Measurements from ENCODE around the gene CDR2L. TPM values are rescaled to one million over a fixed set of nuclear protein-coding genes. Genes with fewer than 3 reads are reported as not detected.
"Not testable (repeated sequence)": the region's sequence is repeated elsewhere in the genome, so short reads cannot be mapped to it uniquely, and the experiment has no call there.

Gene CDR2L
- total RNA-seq, 2 experiments from 2014 or later: 0.50 to 0.63 TPM

DNA sequence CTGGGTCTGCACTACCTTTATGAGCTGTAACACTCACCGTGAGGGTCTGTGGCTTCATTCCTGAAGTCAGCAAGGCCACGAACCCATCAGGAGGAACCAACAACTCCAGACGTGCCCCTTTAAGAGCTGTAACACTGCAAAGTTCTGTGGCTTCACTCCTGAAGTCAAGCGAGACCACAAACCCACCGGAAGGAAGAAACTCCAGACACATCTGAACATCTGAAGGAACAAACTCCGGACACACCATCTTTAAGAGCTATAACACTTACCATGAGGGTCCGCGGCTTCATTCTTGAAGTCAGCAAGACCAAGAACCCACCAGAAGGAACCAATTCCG, 37.9 kb downstream of the CDR2L start:
- CTCF ChIA-PET: interaction anchor here (0.6 to 2.8 kb wide), 4 partner anchors 9 to 424 kb away, joined by 3 to 16 read pairs (median 4); partner anchors contain the start of gene MRPL58
- H3K27ac Mint-ChIP-seq, DNase-seq: not testable (repeated sequence)

DNA sequence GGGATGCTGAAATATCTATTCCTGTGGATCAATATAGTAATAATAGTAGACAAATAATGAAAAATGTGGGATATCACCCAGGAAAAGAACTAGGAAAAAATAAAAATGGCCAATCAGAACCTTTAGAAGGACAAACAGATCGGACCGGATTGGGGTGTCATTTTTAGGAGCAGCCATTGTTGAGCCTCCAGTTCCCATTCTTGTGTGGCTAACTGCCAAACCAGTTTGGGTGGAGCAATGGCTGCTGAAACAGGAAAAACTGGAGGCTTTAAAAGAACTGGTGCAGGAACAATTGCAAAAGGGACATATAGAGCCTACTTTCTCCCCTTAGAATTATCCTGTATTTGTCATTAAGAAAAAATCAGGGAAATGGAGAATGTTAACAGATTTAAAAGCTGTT, 39.2 kb downstream of the CDR2L start:
- H3K27ac Mint-ChIP-seq, H3K9me3 Mint-ChIP-seq, H3K27me3 Mint-ChIP-seq, DNase-seq, CTCF ChIA-PET, H3K4me3 Mint-ChIP-seq: not testable (repeated sequence)
- POLR2A ChIA-PET: interaction anchor here (4.0 kb wide), 1 partner anchor 14 kb away, joined by 25 read pairs; the partner anchor contains the start of gene MRPL58
- Mint-ChIP-seq H3K4me1 (peaks cover 16% of the 10 kb centered on the region), H3K36me3 (ENCODE audit: low read depth) (peaks cover 36% of the 10 kb centered on the region)

More for the DNA sequence above, 37.9 kb downstream of the CDR2L start:
- H3K4me1 Mint-ChIP-seq: peaks cover 16% of the 10 kb centered on the region
- POLR2A ChIA-PET: interaction anchor here (1.1 to 4.0 kb wide), 4 partner anchors 10 to 21 kb away, joined by 3 to 25 read pairs (median 4); partner anchors contain the start of genes ATP5PD and MRPL58
- not testable (repeated sequence) for H3K27me3 Mint-ChIP-seq, H3K4me3 Mint-ChIP-seq, H3K9me3 Mint-ChIP-seq
- peaks cover 47% of the 10 kb centered on the region for H3K36me3 Mint-ChIP-seq (ENCODE audit: low read depth)

DNA sequence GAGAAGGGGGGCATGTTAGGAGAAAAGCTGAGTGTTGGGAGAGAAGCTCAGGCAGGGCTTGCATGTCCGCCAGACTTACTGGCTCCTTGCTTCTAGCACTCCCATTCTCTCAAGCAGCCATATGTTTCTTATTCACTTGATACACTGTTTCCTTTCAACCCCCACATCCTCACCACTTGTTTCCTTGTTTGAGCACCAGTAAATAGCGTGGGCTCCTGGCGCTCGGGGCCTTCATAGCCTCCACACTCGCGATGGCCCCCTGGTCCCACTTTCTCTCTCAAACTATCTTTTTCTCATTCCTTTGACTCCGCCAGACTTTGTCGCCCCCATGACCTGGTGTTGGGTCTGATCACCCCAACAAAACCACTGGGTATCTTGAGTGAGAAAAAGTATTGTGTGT, 42.7 kb downstream of the CDR2L start:
- H3K4me1 Mint-ChIP-seq: peaks cover 33% of the 10 kb centered on the region
- H3K27ac Mint-ChIP-seq: no peak overlapping the region
- no peaks in the 10 kb centered on the region for H3K9me3 Mint-ChIP-seq
- no peak overlapping the region for H3K4me3 Mint-ChIP-seq
- H3K36me3 Mint-ChIP-seq (ENCODE audit: low read depth): peaks cover 8% of the 10 kb centered on the region
- ChIA-PET POLR2A (interaction anchor here (0.5 to 2.3 kb wide), 2 partner anchors 16 to 17 kb away, joined by 3 to 15 read pairs; partner anchors contain the start of gene MRPL58), CTCF (interaction anchor here (5.3 kb wide), 1 partner anchor 68 kb away, joined by 29 read pairs; no protein-coding TSS in a partner anchor)
- no peak for DNase-seq
- H3K27me3 Mint-ChIP-seq: peaks cover 10% of the 10 kb centered on the region

- Mint-ChIP-seq H3K4me1 (peaks cover 47% of the 10 kb centered on the region), H3K9me3 (no peaks in the 10 kb centered on the region), H3K27ac (peak overlapping the region; percentile 53), H3K4me3 (peak overlapping the region; percentile 66), H3K27me3 (peaks cover 8% of the 10 kb centered on the region), H3K36me3 (ENCODE audit: low read depth) (peaks cover 3% of the 10 kb centered on the region)
- ChIA-PET CTCF (interaction anchor here (0.8 to 5.3 kb wide), 4 partner anchors 19 to 70 kb away, joined by 3 to 29 read pairs (median 6); partner anchors contain the start of gene MRPL58), POLR2A (interaction anchor here (0.6 to 2.4 kb wide), 8 partner anchors 10 to 257 kb away, joined by 3 to 15 read pairs (median 3); partner anchors contain the start of genes ATP5PD, KCTD2, MRPL58 and SLC25A19)
- DNase-seq: peak; percentile 66
Measured at GRCh38 chr17:75031972-75032719, 44.7 kb downstream of the CDR2L start.

DNA sequence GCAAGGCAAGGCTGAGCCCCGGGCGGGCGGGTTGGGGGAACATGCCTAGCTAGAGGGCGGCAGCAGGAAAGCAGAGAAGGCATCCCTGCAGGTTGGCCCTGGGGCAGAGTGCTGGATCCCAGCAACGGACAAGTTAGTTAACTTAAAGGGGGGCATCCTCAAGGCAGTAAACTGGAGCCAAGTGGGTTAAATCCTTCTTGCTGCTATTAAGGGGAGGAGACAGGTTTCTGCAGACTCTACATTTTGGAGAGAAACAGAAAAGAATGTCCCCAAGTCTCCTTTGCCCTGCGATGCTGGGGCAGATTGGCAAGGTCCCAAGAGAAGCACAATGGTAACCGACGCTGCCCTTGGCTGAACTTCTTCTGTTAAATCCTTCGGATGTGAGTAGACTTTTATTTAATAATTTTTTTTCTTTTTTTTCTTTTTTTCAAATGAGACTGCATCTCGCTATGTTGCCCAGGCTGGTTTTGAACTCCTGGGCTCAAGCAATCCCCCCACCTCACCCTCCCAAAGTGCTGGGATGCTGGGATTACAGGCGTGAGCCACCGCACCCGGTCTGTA, 45.4 kb downstream of the CDR2L start:
- CTCF ChIA-PET: interaction anchor here (0.8 to 5.3 kb wide), 4 partner anchors 20 to 71 kb away, joined by 3 to 29 read pairs (median 6); partner anchors contain the start of gene MRPL58
- POLR2A ChIA-PET: interaction anchor here (1.1 to 2.4 kb wide), 3 partner anchors 20 to 256 kb away, joined by 3 to 15 read pairs (median 3); partner anchors contain the start of genes MRPL58 and SLC25A19
- Mint-ChIP-seq H3K27me3 (peaks cover 8% of the 10 kb centered on the region), H3K36me3 (ENCODE audit: low read depth) (peaks cover 3% of the 10 kb centered on the region), H3K4me1 (peaks cover 51% of the 10 kb centered on the region), H3K27ac (no peak overlapping the region), H3K4me3 (peak overlapping the region; percentile 87), H3K9me3 (no peaks in the 10 kb centered on the region)
- no peak for DNase-seq

DNA sequence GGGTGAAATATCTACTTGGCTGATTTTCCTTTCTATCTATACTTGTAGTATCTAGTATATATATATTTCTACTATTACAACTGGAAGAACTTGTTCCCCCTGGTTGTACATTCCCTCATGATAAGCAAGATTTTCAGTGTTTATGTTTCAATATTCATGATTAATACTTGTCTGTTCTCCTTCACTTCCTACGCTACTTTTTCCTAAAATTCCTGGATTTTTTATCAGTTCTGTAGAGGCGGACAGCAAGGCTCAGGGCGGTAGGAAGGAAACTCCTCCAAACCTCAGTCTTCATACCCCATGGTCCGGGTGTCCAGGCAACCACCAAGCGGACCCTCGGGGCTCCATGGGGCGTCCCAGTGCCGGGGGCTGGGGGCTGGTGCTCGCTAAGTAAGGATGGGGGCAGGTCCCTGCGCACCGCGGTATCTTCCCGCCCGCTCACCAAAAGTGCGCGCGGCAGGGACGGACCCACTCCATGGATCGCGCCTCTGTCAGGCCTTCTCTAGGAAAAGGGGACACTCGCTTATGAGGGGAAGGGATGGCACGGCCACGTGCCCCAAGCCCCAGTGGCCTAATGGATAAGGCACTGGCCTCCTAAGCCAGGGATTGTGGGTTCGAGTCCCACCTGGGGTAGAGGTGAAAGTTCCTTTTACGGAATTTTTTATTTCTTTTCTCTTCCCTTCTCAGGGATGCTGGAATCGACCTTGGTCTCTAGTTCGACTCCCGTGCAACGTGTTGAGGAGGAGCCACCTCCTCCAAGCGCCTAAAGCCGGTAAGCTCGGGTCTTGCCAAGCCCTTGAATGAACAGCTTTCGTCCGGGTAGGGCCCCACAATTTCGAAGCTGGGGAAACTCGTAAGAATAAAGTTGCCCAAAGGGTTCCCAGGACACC, 46.2 kb downstream of the CDR2L start:
- Mint-ChIP-seq H3K27me3 (peaks cover 8% of the 10 kb centered on the region), H3K9me3 (no peaks in the 10 kb centered on the region), H3K4me3 (peak overlapping the region; percentile 87), H3K4me1 (peaks cover 51% of the 10 kb centered on the region), H3K27ac (peak overlapping the region; percentile 99), H3K36me3 (ENCODE audit: low read depth) (peaks cover 8% of the 10 kb centered on the region)
- ChIA-PET POLR2A (interaction anchor here (1.0 to 2.5 kb wide), 5 partner anchors 13 to 372 kb away, joined by 3 to 39 read pairs (median 6); partner anchors contain the start of genes ARMC7, ATP5PD, GRB2 and KCTD2), CTCF (interaction anchor here (1.0 to 3.5 kb wide), 5 partner anchors 8 to 98 kb away, joined by 3 to 21 read pairs (median 4); partner anchors contain the start of genes MRPL58 and NT5C)
- peak; percentile 85 for DNase-seq

DNA sequence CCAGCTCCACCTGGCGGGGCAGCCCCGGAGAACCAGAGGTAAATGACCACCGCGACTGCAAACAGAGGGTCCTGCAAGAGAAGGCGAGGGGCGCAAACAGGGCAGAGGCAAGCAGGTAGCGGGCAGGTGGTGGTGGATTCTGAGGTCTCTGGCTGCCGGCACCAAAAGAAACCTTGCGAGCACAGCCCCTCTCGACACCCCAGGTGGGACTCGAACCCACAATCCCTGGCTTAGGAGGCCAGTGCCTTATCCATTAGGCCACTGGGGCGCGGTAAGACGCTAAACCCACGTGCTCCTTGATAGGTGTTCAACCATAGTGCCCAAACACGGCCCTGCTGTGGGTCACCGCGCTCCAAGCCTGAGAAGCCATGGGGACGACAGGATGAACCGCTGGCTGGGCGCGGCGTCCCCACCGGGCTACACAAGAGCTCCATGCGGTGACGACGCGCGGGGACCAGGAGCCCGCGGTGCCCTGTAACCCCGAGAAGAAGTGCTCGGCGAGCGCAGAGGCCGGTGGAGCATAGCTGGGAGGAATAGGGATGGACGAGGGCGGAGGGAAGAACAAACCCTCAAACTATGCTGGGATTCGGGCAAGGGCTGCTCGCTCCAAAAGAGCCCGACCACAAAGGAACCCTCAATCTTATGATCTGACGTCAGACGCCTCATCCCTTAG, 46.9 kb downstream of the CDR2L start:
- peaks cover 11% of the 10 kb centered on the region for H3K36me3 Mint-ChIP-seq (ENCODE audit: low read depth)
- peak overlapping the region; percentile 87 for H3K4me3 Mint-ChIP-seq
- ChIA-PET CTCF (interaction anchor here (0.6 to 3.5 kb wide), 9 partner anchors 9 to 236 kb away, joined by 3 to 21 read pairs (median 5); partner anchors contain the start of genes ATP5PD, MIF4GD, MRPL58 and NT5C), POLR2A (interaction anchor here (0.7 to 2.5 kb wide), 11 partner anchors 9 to 371 kb away, joined by 3 to 39 read pairs (median 3); partner anchors contain the start of genes ARMC7, ATP5PD, FDXR and GRB2)
- no peaks in the 10 kb centered on the region for H3K9me3 Mint-ChIP-seq
- peak overlapping the region; percentile 99 for H3K27ac Mint-ChIP-seq
- H3K27me3 Mint-ChIP-seq: peaks cover 8% of the 10 kb centered on the region
- peak; percentile 88 for DNase-seq
- H3K4me1 Mint-ChIP-seq: peaks cover 51% of the 10 kb centered on the region

- peak overlapping the region; percentile 69 for H3K4me3 Mint-ChIP-seq
- H3K9me3 Mint-ChIP-seq: no peaks in the 10 kb centered on the region
- H3K36me3 Mint-ChIP-seq (ENCODE audit: low read depth): peaks cover 26% of the 10 kb centered on the region
- POLR2A ChIA-PET: interaction anchor here (0.8 to 1.6 kb wide), 7 partner anchors 10 to 77 kb away, joined by 3 to 16 read pairs (median 4); partner anchors contain the start of genes ATP5PD, KCTD2 and MRPL58
- peak; percentile 89 for DNase-seq
- peaks cover 6% of the 10 kb centered on the region for H3K27me3 Mint-ChIP-seq
- CTCF ChIA-PET: interaction anchor here (0.7 to 3.5 kb wide), 7 partner anchors 12 to 285 kb away, joined by 3 to 18 read pairs (median 4); partner anchors contain the start of genes MRPL58 and SLC16A5
- peak overlapping the region; percentile 99 for H3K27ac Mint-ChIP-seq
- peaks cover 53% of the 10 kb centered on the region for H3K4me1 Mint-ChIP-seq
Measured at GRCh38 chr17:75036643-75037268, 49.3 kb downstream of the CDR2L start.

DNA sequence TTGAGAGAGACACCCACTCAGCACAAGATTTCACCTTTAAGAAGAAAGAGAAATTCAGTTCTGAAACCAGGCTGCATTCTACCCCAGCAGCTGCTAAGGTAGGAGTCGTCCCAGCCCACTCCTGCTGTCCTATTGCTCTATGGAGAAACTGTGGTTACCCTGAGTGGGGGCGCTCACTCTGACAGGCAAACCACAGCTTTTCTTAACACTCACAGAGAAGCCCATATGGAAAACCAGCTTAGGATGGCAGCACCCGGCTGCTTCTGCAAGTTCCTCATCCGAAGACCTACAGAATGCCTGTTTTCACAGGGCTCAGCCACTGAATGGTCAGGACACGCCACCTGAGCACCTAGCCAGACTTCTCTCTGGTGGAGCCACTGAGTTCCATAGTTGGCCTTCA, 51.8 kb downstream of the CDR2L start:
- Mint-ChIP-seq H3K4me3 (no peak overlapping the region), H3K27me3 (peaks cover 2% of the 10 kb centered on the region), H3K4me1 (peaks cover 38% of the 10 kb centered on the region), H3K36me3 (ENCODE audit: low read depth) (peaks cover 35% of the 10 kb centered on the region), H3K9me3 (no peaks in the 10 kb centered on the region), H3K27ac (no peak overlapping the region)
- ChIA-PET POLR2A (interaction anchor here (1.1 kb wide), 1 partner anchor 9 kb away, joined by 3 read pairs; no protein-coding TSS in a partner anchor), CTCF (interaction anchor here (2.1 kb wide), 1 partner anchor 75 kb away, joined by 8 read pairs; no protein-coding TSS in a partner anchor)
- DNase-seq: no peak

DNA sequence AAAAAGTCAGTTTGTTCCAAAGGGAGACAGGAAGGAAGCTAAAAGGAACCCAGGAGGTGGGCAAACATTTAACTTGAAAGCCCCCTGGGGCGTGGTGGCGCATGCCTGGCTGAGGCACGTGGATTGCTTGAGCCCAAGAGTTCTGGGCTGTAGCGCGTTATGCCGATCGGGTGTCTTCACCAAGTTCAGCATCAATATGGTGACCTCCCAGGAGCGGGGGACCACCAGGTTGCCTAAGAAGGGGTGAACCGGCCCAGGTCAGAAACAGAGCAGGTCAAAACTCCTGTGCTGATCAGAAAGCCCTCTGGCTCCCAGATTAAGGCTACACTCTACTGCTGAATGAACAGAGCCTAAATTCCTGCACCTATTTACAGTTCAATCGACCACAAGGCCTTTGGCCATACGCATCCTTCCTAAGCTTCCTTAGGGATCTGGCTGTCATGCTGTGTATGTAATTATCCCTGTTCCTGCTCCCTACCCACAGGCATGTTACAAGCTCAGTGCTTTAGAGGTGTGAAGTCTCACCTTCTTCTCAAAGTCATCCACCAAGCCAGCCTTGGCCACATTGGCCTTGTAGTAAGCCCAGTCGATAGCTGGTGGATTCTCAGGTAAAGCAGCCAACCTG, 54.3 kb downstream of the CDR2L start:
- Mint-ChIP-seq H3K9me3 (no peaks in the 10 kb centered on the region), H3K27me3 (no peaks in the 10 kb centered on the region), H3K4me1 (peaks cover 33% of the 10 kb centered on the region), H3K4me3 (no peak overlapping the region), H3K27ac (no peak overlapping the region), H3K36me3 (ENCODE audit: low read depth) (peaks cover 32% of the 10 kb centered on the region)
- ChIA-PET POLR2A (interaction anchor here (1.5 kb wide), 2 partner anchors 10 to 141 kb away, joined by 3 to 5 read pairs; partner anchors contain the start of gene SUMO2), CTCF (interaction anchor here (1.0 to 1.4 kb wide), 2 partner anchors 73 to 89 kb away, joined by 3 to 6 read pairs; no protein-coding TSS in a partner anchor)
- no peak for DNase-seq
